OCI-LY1 (cell line): ENCODE data around the gene SOD2.
"Not testable (repeated sequence)": the region's sequence is repeated elsewhere in the genome, so short reads cannot be mapped to it uniquely, and the experiment has no call there.

ENCODE experiments used
- H2AFZ ChIP-seq: fragments of 200-600 bp; sonication (generic), shearing (Covaris generic); 2 replicates; pipeline ENCODE4 v1.6.0; 2014; ENCODE audit warnings: antibody characterized with exemption, mild to moderate bottlenecking, low read length
- H3F3A ChIP-seq: fragments of 200-600 bp; sonication (generic), shearing (Covaris generic); 2 replicates; pipeline ENCODE4 v1.6.0; 2014; ENCODE audit warnings: mild to moderate bottlenecking, antibody characterized with exemption, low read length, moderate library complexity; ENCODE audit not compliant: insufficient read depth
- H3K27ac ChIP-seq: fragments of 200-600 bp; sonication (generic); 2 replicates; pipeline ENCODE4 v1.5.1; 2014; ENCODE audit warnings: low read length, mixed run types, mild to moderate bottlenecking, low read depth; ENCODE audit not compliant: poor library complexity, severe bottlenecking
- H3K27me3 ChIP-seq: fragments of 200-600 bp; sonication (generic); 2 replicates; pipeline ENCODE4 v1.6.0; 2014; ENCODE audit warnings: antibody characterized with exemption, mild to moderate bottlenecking, low read length, moderate library complexity; ENCODE audit not compliant: insufficient read depth
- H3K36me3 ChIP-seq: fragments of 200-600 bp; sonication (generic); 2 replicates; pipeline ENCODE4 v1.6.1; 2014; ENCODE audit warnings: mild to moderate bottlenecking, antibody characterized with exemption, low read length, moderate library complexity, mixed read lengths; ENCODE audit not compliant: insufficient read depth
- H3K4me1 ChIP-seq: fragments of 200-600 bp; sonication (generic); 2 replicates; pipeline ENCODE4 v1.5.1; 2014; ENCODE audit warnings: mild to moderate bottlenecking, low read length, moderate library complexity; ENCODE audit not compliant: insufficient read depth, severe bottlenecking
- H3K4me2 ChIP-seq: fragments of 200-600 bp; sonication (generic), shearing (Covaris generic); 2 replicates; pipeline ENCODE4 v1.6.1; 2014; ENCODE audit warnings: low read length
- H3K4me3 ChIP-seq: fragments of 200-600 bp; sonication (generic); 2 replicates; pipeline ENCODE4 v1.5.1; 2014; ENCODE audit warnings: low read length, low read depth, mild to moderate bottlenecking, mixed read lengths; ENCODE audit not compliant: poor library complexity, severe bottlenecking
- H3K79me2 ChIP-seq: fragments of 200-600 bp; shearing (Covaris generic); 2 replicates; pipeline ENCODE4 v1.6.1; 2016; ENCODE audit warnings: mixed run types, low read length, mixed read lengths; ENCODE audit not compliant: insufficient read depth
- H3K9ac ChIP-seq: fragments of 200-600 bp; sonication (generic), shearing (Covaris generic); 2 replicates; pipeline ENCODE4 v1.6.1; 2014; ENCODE audit warnings: mild to moderate bottlenecking, low read length, mixed read lengths
- H3K9me2 ChIP-seq: fragments of 200-600 bp; sonication (generic), shearing (Covaris generic); 2 replicates; pipeline ENCODE4 v1.6.1; 2014; ENCODE audit warnings: low read depth, mild to moderate bottlenecking, low read length, mixed read lengths
- H3K9me3 ChIP-seq: fragments of 200-600 bp; shearing (Covaris generic); 2 replicates; pipeline ENCODE4 v1.6.1; 2014; ENCODE audit warnings: low read length, mixed read lengths
- H4K20me1 ChIP-seq: fragments of 200-600 bp; sonication (generic), shearing (Covaris generic); 2 replicates; pipeline ENCODE4 v1.6.0; 2016; ENCODE audit warnings: mild to moderate bottlenecking, low read length; ENCODE audit not compliant: insufficient read depth
- EZH2 ChIP-seq: fragments of 200-600 bp; sonication (generic), shearing (Covaris generic); IDR thresholded peaks from 2 replicates; pipeline ENCODE4 v1.8.0; 2017; ENCODE audit warnings: borderline replicate concordance, mixed run types, mild to moderate bottlenecking, antibody characterized with exemption, low read length, moderate library complexity, mixed read lengths
- TF ChIP-seq, protein P1 (sequence below): fragments of 200-600 bp; sonication (generic), shearing (Covaris generic); IDR thresholded peaks from 2 replicates; pipeline ENCODE4 v1.5.1; 2017; ENCODE audit warnings: mild to moderate bottlenecking, antibody characterized with exemption, low read length, moderate library complexity, mixed read lengths

Gene SOD2

DNA sequence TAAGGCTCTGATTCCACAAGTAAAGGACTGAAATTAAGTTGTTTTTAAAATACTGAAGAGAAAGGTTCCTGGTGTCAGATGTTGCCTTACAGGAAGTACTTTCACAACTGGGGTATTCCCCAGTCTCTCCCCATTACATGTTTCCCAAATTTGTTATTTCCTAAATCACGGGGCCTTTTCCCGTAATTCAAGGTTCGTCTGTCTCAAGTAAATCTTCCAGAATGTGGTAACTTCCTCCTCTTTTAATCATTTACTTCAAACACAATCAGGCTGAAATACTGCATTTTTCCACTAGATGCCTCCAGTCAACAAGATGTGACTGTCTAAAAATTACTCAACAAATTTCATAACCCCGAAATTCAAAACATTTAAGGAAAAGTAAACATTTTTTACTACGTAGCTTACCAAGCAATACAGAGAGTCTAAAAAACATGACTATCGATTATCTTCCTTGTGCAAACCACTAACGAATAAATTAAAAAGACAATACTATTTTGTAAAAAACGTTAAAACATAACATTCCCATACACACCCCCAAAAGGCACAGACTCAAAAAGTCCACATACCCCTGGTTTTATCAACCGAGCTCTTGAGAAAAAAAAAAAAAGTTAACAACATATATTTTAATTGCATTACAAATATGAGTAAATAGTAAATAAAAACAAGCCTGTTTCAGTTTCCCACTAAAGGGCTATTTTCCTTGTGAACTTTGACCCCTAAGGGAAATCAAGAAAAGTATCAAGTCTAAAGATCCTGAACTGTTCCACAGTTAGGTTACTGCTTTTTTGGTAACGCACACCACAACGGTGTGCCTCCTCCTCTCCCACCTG lies 1.7 kb downstream of the SOD2 start:
- Histone ChIP-seq H3K27ac (peak overlapping the region; percentile 12), H3K27me3 (no peaks in the 10 kb centered on the region), H3K4me3 (peak overlapping the region; percentile 68), H3K9me2 (no peaks in the 10 kb centered on the region), H3K9me3 (no peaks in the 10 kb centered on the region), H3K36me3 (peaks cover 19% of the 10 kb centered on the region; the same call in 1 of the 2 replicates), H2AFZ (no peak overlapping the region), H3K79me2 (no peaks in the 10 kb centered on the region; the same call in 1 of the 2 replicates), H3F3A (no peaks in the 10 kb centered on the region), H3K4me1 (peaks cover 26% of the 10 kb centered on the region), H3K9ac (peak overlapping the region; percentile 78), H4K20me1 (no peaks in the 10 kb centered on the region), H3K4me2 (peak overlapping the region; percentile 81)
- TF ChIP-seq EZH2, result no peak
- TF ChIP-seq, protein P1, sequence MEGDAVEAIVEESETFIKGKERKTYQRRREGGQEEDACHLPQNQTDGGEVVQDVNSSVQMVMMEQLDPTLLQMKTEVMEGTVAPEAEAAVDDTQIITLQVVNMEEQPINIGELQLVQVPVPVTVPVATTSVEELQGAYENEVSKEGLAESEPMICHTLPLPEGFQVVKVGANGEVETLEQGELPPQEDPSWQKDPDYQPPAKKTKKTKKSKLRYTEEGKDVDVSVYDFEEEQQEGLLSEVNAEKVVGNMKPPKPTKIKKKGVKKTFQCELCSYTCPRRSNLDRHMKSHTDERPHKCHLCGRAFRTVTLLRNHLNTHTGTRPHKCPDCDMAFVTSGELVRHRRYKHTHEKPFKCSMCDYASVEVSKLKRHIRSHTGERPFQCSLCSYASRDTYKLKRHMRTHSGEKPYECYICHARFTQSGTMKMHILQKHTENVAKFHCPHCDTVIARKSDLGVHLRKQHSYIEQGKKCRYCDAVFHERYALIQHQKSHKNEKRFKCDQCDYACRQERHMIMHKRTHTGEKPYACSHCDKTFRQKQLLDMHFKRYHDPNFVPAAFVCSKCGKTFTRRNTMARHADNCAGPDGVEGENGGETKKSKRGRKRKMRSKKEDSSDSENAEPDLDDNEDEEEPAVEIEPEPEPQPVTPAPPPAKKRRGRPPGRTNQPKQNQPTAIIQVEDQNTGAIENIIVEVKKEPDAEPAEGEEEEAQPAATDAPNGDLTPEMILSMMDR, result peak; percentile 81

DNA sequence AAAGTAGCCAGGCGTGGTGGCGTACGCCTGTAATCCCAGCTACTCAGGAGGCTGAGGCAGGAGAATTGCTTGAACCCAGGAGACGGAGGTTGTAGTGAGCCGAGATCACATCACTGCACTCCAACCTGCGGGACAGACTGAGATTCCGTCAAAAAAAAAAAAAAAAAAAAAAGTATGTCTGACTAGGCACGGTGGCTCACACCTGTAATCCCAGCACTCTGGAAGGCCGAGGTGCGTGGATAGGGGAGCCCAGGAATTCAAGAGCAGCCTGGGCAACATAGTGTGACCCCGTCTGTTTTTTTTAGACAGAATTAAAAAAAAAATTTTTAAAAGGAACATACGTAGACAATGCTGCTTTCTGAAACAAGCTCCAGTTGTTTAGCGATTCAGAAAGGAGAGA lies 2.9 kb downstream of the SOD2 start:
- H3K79me2 ChIP-seq, H3K4me3 ChIP-seq, H4K20me1 ChIP-seq, H3K9ac ChIP-seq, H3K27ac ChIP-seq, H3F3A ChIP-seq, H2AFZ ChIP-seq, H3K9me2 ChIP-seq, H3K4me2 ChIP-seq, H3K9me3 ChIP-seq, H3K27me3 ChIP-seq: not testable (repeated sequence)
- peaks cover 26% of the 10 kb centered on the region for H3K4me1 ChIP-seq
- H3K36me3 ChIP-seq, result peaks cover 26% of the 10 kb centered on the region; the same call in 1 of the 2 replicates

- Histone ChIP-seq H3K4me1 (peaks cover 21% of the 10 kb centered on the region), H3K4me3 (no peak overlapping the region), H3K9me2 (no peaks in the 10 kb centered on the region), H3K9ac (no peak overlapping the region), H2AFZ (no peak overlapping the region), H3K79me2 (no peaks in the 10 kb centered on the region; the same call in 1 of the 2 replicates), H3K27ac (no peak overlapping the region), H3K9me3 (no peaks in the 10 kb centered on the region), H3K36me3 (peaks cover 31% of the 10 kb centered on the region), H3F3A (no peaks in the 10 kb centered on the region), H3K27me3 (no peaks in the 10 kb centered on the region), H4K20me1 (no peaks in the 10 kb centered on the region), H3K4me2 (no peak overlapping the region)
- TF ChIP-seq, protein P1, result no peak
- no peak for TF ChIP-seq EZH2
Measured at GRCh38 chr6:159689001-159689400, 4.0 kb downstream of the SOD2 start.
